ENCODE measurements around the gene COPZ1. TPM values are rescaled to one million over a fixed set of nuclear protein-coding genes. Genes with fewer than 3 reads are reported as not detected.

The COPZ1 gene
- total and polyA plus RNA-seq, 4 donors: 54.1 to 72.1 (median 67.2) TPM

DNA sequence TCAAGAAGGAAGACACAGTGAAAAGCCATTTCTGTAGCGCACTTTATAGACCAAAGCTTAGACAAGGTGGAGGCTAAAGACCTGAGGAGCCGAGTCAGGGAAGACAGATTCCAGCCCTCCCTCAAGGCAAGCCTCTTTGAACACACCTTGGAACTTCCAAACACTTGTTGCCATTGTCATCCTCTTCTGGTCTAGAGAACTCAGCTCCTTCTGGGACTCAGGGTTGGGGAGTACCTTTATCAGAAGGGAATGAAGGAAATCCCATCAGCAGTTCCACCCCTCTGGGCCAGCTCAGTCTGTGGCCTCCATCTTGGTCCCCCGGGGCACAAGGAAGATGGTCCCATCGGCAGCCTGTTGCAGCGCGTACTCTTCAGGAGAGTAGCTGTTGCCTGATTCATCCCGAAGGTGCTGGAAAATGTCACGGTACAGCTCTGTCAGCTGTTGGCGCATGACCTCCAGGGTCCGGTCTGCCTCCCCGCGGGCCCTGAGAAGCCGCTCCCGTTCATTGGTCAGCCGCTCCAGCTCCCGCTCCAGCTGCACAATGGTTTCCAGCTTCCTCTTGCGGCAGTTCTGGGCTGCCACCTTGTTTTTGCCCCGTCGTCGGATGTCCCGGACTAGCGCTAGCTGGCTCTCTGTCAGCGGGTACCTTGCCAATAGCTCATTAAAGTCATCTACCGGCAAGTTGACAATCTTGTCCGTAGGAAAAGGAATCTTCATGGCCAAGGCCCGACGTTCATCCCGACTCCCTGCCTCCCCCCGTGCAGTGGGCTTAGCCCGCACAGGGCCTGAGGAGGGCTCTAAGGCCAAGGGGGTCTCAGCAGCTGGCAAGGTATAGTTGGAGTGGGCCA, 32.6 kb upstream of the COPZ1 start:
- ATAC-seq (ENCODE audit: low FRiP score) (no peak), DNase-seq (peak in 1 of 2 donors; percentile 43)
- Histone ChIP-seq H3K27ac (ENCODE audit: low read depth in 1 of 2, low read length in 2 of 2) (no peak overlapping the region), H3K36me3 (ENCODE audit: control insufficient read depth in 1 of 2, insufficient read depth in 2 of 2, low read length in 1 of 2) (peaks cover 0 to 2% of the 10 kb centered on the region in 2 donors), H3K27me3 (ENCODE audit: control insufficient read depth in 1 of 2, insufficient read depth in 2 of 2, low read length in 1 of 2) (no peaks in the 10 kb centered on the region), H3K4me3 (ENCODE audit: low read length in 2 of 2) (no peak overlapping the region), H3K9me3 (ENCODE audit: control insufficient read depth, low read length) (no peaks in the 10 kb centered on the region), H3K4me1 (ENCODE audit: control insufficient read depth in 1 of 2, insufficient read depth in 2 of 2, low read length in 2 of 2) (no peaks in the 10 kb centered on the region)
- intact Hi-C loops (cut with DNase I): no loop called here
- WGBS, 2 donors: 93% methylated on average over 30 of the region's 30 CpGs

DNA sequence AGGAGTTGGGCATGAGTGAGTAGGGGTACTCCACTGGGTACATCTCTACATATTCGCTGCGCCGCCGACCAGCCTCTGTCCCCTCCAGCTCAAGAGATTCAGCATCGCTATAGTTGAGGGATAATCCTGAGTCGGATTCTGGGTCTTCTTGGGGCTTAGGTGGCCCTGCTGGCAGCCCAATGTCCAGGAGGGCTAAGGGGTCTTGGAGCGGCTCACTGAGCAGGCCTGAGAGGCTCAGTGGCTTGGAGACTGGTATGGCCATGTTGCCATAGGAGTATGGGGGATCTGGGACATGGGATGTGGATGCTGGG, 32.0 kb upstream of the COPZ1 start:
- H3K4me3 ChIP-seq (ENCODE audit: low read length in 2 of 2): no peak overlapping the region
- WGBS, 2 donors: 97 to 99% methylated on average over 7 of the region's 7 CpGs
- H3K4me1 ChIP-seq (ENCODE audit: control insufficient read depth in 1 of 2, insufficient read depth in 2 of 2, low read length in 2 of 2): no peaks in the 10 kb centered on the region
- no peaks in the 10 kb centered on the region for H3K9me3 ChIP-seq (ENCODE audit: control insufficient read depth, low read length)
- no peaks in the 10 kb centered on the region for H3K27me3 ChIP-seq (ENCODE audit: control insufficient read depth in 1 of 2, insufficient read depth in 2 of 2, low read length in 1 of 2)
- no peak overlapping the region for H3K27ac ChIP-seq (ENCODE audit: low read depth in 1 of 2, low read length in 2 of 2)
- no peak for ATAC-seq (ENCODE audit: low FRiP score)
- no peaks in the 10 kb centered on the region for H3K36me3 ChIP-seq (ENCODE audit: control insufficient read depth in 1 of 2, insufficient read depth in 2 of 2, low read length in 1 of 2)
- intact Hi-C loops (cut with DNase I): no loop called here
- DNase-seq: no peak

DNA sequence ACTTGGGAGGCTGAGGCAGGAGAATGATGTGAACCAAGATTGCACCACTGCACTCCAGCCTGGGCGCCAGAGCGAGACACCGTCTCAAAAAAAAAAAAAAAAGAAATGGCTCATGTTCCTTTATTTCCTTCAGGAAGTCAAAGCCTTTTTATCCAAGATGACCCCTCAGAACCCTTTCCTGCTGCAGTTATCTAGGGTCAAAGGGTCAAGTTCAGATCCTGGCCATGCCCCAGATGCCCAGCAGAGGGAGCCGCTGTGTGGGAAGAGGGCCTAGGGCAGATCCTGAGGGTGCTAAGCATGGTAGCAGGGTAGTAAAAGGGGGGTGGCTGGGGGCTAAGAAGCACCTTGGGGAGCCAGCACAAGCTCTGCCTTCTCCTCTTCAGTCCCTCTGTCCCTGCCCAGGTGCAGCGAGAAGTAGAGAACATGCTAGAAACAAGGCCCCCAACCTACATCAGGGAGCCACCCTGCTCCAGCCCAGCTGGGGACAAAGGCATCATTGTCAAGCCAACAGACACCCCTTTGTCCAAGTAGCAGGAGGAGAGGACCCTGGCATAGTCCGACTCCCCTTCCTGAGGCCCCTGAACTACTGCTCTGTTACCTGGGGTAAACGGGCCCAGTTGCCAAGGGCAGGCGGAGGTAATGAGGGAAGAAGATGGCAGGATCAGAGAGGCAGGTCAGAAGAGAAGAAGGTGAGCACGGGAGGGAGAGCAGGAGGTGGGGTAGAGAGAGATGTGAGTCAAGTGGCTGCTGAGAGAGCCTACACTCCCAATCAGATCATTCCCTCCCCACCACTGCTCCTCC, 30.6 kb upstream of the COPZ1 start:
- H3K27me3 ChIP-seq (ENCODE audit: control insufficient read depth in 1 of 2, insufficient read depth in 2 of 2, low read length in 1 of 2): no peaks in the 10 kb centered on the region
- no peaks in the 10 kb centered on the region for H3K4me1 ChIP-seq (ENCODE audit: control insufficient read depth in 1 of 2, insufficient read depth in 2 of 2, low read length in 2 of 2)
- ATAC-seq (ENCODE audit: low FRiP score) (peak; percentile 77), DNase-seq (peak; percentile 72 to 84)
- no peaks in the 10 kb centered on the region for H3K36me3 ChIP-seq (ENCODE audit: control insufficient read depth in 1 of 2, insufficient read depth in 2 of 2, low read length in 1 of 2)
- no peaks in the 10 kb centered on the region for H3K9me3 ChIP-seq (ENCODE audit: control insufficient read depth, low read length)
- no peak overlapping the region for H3K27ac ChIP-seq (ENCODE audit: low read depth in 1 of 2, low read length in 2 of 2)
- no peak overlapping the region for H3K4me3 ChIP-seq (ENCODE audit: low read length in 2 of 2)
- 78 to 79% methylated on average over 9 of the region's 9 CpGs for WGBS, 2 donors
- intact Hi-C loops (cut with DNase I): loop anchor here in 1 of 2 donors (1.0 kb wide), 1 partner anchor 68 kb away; no protein-coding TSS in a partner anchor

DNA sequence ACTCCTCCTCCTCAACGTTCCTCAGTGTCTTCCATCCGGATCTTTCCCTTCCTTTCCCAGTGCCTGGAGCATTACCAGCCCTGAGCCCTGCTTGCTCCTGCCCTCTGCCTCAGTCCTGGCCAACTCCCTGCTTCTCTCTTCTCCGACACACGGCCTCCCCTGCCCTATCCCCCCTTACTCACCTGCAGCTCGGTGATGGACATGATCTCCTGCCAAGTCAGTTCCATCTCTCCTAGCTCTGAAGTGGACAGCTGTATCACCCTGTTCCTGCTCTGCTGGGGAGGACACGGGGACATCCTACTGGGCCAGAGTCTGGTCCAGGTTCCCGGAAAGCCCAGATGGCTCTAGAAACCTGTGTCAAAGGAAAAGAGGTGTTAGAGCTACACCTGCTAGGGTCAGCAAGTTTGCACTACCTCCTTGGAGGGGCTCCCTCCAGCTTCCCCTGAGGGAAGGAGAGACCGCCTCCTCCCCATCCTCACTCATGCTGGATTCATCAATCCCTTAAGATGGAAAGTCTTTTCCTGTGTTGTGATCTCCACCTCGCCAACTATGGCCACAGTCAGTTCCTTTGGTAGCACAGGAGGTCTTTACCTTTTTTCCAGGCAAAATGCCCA, 29.9 kb upstream of the COPZ1 start:
- intact Hi-C loops (cut with DNase I): loop anchor here (1.0 to 5.0 kb wide), 2 partner anchors 67 kb away; partner anchors contain the start of gene GPR84 (in 1 of the 2)
- Histone ChIP-seq H3K27me3 (ENCODE audit: control insufficient read depth in 1 of 2, insufficient read depth in 2 of 2, low read length in 1 of 2) (no peaks in the 10 kb centered on the region), H3K4me3 (ENCODE audit: low read length in 2 of 2) (no peak overlapping the region), H3K4me1 (ENCODE audit: control insufficient read depth in 1 of 2, insufficient read depth in 2 of 2, low read length in 2 of 2) (no peaks in the 10 kb centered on the region), H3K27ac (ENCODE audit: low read depth in 1 of 2, low read length in 2 of 2) (no peak overlapping the region), H3K36me3 (ENCODE audit: control insufficient read depth in 1 of 2, insufficient read depth in 2 of 2, low read length in 1 of 2) (no peaks in the 10 kb centered on the region), H3K9me3 (ENCODE audit: control insufficient read depth, low read length) (no peaks in the 10 kb centered on the region)
- DNase-seq: no peak
- peak; percentile 4 for ATAC-seq (ENCODE audit: low FRiP score)
- WGBS, 2 donors: 86 to 90% methylated on average over 7 to 9 of the region's 9 CpGs

DNA sequence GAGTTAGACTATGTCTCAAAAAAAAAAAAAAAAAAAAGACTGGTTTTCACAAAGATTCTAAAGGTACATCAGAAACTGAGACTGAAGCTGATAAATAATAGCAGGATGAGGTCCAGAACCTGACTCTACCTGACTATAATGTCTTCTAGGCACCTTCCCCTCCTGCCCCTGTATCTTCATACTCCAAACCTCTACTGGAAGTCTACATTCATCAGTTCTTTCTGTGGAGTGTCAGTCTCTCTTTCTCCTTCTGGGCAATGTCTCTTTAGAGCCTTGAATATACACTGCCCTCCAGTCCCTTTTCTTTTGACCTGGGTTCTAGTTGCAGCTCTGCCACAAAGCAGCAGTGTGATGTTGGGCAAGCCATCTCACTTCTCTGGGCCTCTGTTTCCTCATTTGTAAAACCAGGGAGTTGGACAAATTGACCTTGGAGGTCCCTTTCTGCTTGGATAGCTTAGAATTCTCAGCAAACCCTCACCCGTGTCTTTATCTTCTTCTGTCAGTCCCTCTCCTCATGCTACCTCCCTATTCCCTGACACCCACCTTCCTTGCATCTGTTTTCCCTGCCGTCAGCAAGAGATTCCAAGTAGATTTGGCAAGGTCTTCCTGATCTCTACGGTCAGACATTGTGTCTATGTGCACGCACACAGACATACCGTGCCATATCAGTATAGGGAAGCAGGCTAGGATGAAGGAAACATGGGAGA, 28.4 kb upstream of the COPZ1 start:
- intact Hi-C loops (cut with DNase I): loop anchor here in 1 of 2 donors (5.0 kb wide), 1 partner anchor 66 kb away; the partner anchor contains the start of gene GPR84
- Histone ChIP-seq H3K4me3 (ENCODE audit: low read length in 2 of 2) (no peak overlapping the region), H3K36me3 (ENCODE audit: control insufficient read depth in 1 of 2, insufficient read depth in 2 of 2, low read length in 1 of 2) (no peaks in the 10 kb centered on the region), H3K4me1 (ENCODE audit: control insufficient read depth in 1 of 2, insufficient read depth in 2 of 2, low read length in 2 of 2) (no peaks in the 10 kb centered on the region), H3K27me3 (ENCODE audit: control insufficient read depth in 1 of 2, insufficient read depth in 2 of 2, low read length in 1 of 2) (no peaks in the 10 kb centered on the region), H3K9me3 (ENCODE audit: control insufficient read depth, low read length) (no peaks in the 10 kb centered on the region), H3K27ac (ENCODE audit: low read depth in 1 of 2, low read length in 2 of 2) (no peak overlapping the region)
- ATAC-seq (ENCODE audit: low FRiP score): no peak
- no peak for DNase-seq
- 88 to 90% methylated on average over 5 of the region's 5 CpGs for WGBS, 2 donors

DNA sequence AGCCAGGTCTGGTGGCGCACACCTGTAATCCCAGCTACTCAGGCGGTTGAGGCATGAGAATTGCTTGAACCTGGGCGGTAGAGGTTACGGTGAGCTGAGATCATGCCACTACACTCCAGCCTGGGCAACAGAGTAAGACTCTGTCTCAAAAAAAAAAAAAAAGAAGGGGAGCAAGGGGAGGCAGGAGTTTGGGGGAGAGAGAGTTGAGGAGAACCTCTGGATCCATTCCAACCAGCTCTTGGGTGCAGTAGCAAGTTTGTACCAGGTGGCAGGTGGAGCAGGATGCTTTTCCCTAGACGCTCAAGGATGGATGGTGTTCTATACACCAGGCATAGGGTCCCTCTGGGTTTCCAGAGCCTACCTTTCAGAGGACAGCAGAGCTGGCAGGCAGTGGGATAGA, 26.0 kb upstream of the COPZ1 start:
- no peaks in the 10 kb centered on the region for H3K36me3 ChIP-seq (ENCODE audit: control insufficient read depth in 1 of 2, insufficient read depth in 2 of 2, low read length in 1 of 2)
- ATAC-seq (ENCODE audit: low FRiP score) (no peak), DNase-seq (no peak)
- H3K4me1 ChIP-seq (ENCODE audit: control insufficient read depth in 1 of 2, insufficient read depth in 2 of 2, low read length in 2 of 2): no peaks in the 10 kb centered on the region
- H3K4me3 ChIP-seq (ENCODE audit: low read length in 2 of 2): no peak overlapping the region
- no peak overlapping the region for H3K27ac ChIP-seq (ENCODE audit: low read depth in 1 of 2, low read length in 2 of 2)
- no peaks in the 10 kb centered on the region for H3K9me3 ChIP-seq (ENCODE audit: control insufficient read depth, low read length)
- H3K27me3 ChIP-seq (ENCODE audit: control insufficient read depth in 1 of 2, insufficient read depth in 2 of 2, low read length in 1 of 2): peaks cover 0 to 1% of the 10 kb centered on the region in 2 donors
- intact Hi-C loops (cut with DNase I): loop anchor here in 1 of 2 donors (5.0 kb wide), 1 partner anchor 63 kb away; the partner anchor contains the start of gene GPR84
- WGBS, 2 donors: 93 to 94% methylated on average over 5 of the region's 5 CpGs

DNA sequence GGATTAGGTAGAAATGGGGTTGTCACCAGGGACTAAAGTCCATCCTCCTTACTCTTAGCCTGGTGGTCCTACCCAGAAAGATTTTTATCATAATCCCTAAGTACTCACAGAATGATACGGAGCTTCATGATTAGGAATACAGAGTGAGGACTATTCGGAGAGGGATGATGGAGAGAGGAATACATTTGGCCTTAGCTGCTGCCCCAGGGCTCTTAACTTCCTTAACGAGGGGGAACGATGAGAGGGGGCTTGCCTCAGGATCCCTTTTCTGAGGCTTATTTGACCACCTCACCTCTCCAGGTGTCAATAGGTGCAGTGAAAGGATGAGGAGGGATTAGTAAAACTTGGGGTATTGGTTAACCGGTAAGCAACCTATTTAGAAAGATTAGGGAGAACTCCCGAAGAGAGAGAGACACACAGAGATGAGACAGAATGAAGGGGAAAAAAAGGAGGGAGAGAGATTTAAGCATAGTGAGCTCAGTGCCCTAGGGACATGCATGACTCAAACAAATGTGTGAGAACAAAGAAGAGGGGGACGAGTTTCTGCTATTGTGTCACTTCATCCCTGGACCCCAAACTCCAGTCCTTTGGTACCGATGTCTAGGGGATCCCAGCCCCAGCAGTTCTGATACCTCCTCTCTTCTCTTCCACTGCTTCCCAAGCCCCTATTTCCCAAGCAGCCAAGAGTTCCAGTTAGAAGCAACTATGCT, 25.3 kb upstream of the COPZ1 start:
- WGBS, 2 donors: 77 to 79% methylated on average over 8 of the region's 8 CpGs

More for the DNA sequence above, 25.3 kb upstream of the COPZ1 start:
- Histone ChIP-seq H3K4me1 (ENCODE audit: control insufficient read depth in 1 of 2, insufficient read depth in 2 of 2, low read length in 2 of 2) (no peaks in the 10 kb centered on the region), H3K9me3 (ENCODE audit: control insufficient read depth, low read length) (no peaks in the 10 kb centered on the region), H3K4me3 (ENCODE audit: low read length in 2 of 2) (no peak overlapping the region), H3K27ac (ENCODE audit: low read depth in 1 of 2, low read length in 2 of 2) (no peak overlapping the region), H3K27me3 (ENCODE audit: control insufficient read depth in 1 of 2, insufficient read depth in 2 of 2, low read length in 1 of 2) (peaks cover 0 to 1% of the 10 kb centered on the region in 2 donors), H3K36me3 (ENCODE audit: control insufficient read depth in 1 of 2, insufficient read depth in 2 of 2, low read length in 1 of 2) (no peaks in the 10 kb centered on the region)
- intact Hi-C loops (cut with DNase I): loop anchor here in 1 of 2 donors (5.0 kb wide), 1 partner anchor 63 kb away; the partner anchor contains the start of gene GPR84
- no peak for ATAC-seq (ENCODE audit: low FRiP score)
- DNase-seq: no peak

Measured in aorta (tissue), 5 donors.